ENCODE results near the gene RSU1.

Gene RSU1

GRCh38 chr10:16592378-16592777 lies 224.8 kb downstream of the RSU1 start:
- no peak for FAIRE-seq

GRCh38 chr10:16586358-16587138 lies 230.7 kb downstream of the RSU1 start:
- FAIRE-seq: no peak

- no peak for FAIRE-seq
These were observed 232.1 kb downstream of the RSU1 start for GRCh38 chr10:16585103-16585502.

- no peak for FAIRE-seq
These were observed 233.8 kb downstream of the RSU1 start for GRCh38 chr10:16583382-16583781.

- FAIRE-seq: no peak
These were observed 236.0 kb downstream of the RSU1 start for GRCh38 chr10:16581202-16581601.

- FAIRE-seq: no peak
These were observed 246.5 kb downstream of the RSU1 start for GRCh38 chr10:16570731-16571130.

GRCh38 chr10:16566202-16566805 lies 250.9 kb downstream of the RSU1 start:
- no peak for FAIRE-seq

GRCh38 chr10:16565604-16566003 lies 251.6 kb downstream of the RSU1 start:
- FAIRE-seq: no peak

- no peak for FAIRE-seq
These were observed 254.3 kb downstream of the RSU1 start for GRCh38 chr10:16562891-16563290.

GRCh38 chr10:16559236-16559773 lies 257.9 kb downstream of the RSU1 start:
- FAIRE-seq: no peak

- no peak for FAIRE-seq
These were observed 269.3 kb downstream of the RSU1 start for GRCh38 chr10:16547973-16548372.

- FAIRE-seq: no peak
These were observed 272.0 kb downstream of the RSU1 start for GRCh38 chr10:16545116-16545736.

- no peak for FAIRE-seq
These were observed 272.6 kb downstream of the RSU1 start for GRCh38 chr10:16544591-16544990.

GRCh38 chr10:16544099-16544498 lies 273.1 kb downstream of the RSU1 start:
- FAIRE-seq: no peak
